HG03571 (cell line): ENCODE measurements around the gene SYP.

Experiments
- ATAC-seq: cut with Tn5 transposase; IDR thresholded peaks from one replicate; pipeline ENCODE4 v1.9.1; 2021; ENCODE audit not compliant: unreplicated experiment

Gene SYP

GRCh38 chrX:49221868-49222267 lies 21.9 kb upstream of the SYP start:
- no peak for ATAC-seq

GRCh38 chrX:49220100-49220499 lies 20.1 kb upstream of the SYP start:
- no peak for ATAC-seq

- ATAC-seq = no peak
Measured at GRCh38 chrX:49214996-49215526, 15.1 kb upstream of the SYP start.

- no peak for ATAC-seq
Measured at GRCh38 chrX:49214416-49214815, 14.4 kb upstream of the SYP start.

- ATAC-seq = no peak
Measured at GRCh38 chrX:49212861-49213260, 12.9 kb upstream of the SYP start.

GRCh38 chrX:49212209-49212608 lies 12.2 kb upstream of the SYP start:
- no peak for ATAC-seq

GRCh38 chrX:49211074-49211473 lies 11.1 kb upstream of the SYP start:
- ATAC-seq = no peak

- ATAC-seq = no peak
Measured at GRCh38 chrX:49210406-49210805, 10.4 kb upstream of the SYP start.

- no peak for ATAC-seq
Measured at GRCh38 chrX:49209434-49210251, 9.7 kb upstream of the SYP start.

- no peak for ATAC-seq
Measured at GRCh38 chrX:49208399-49208798, 8.4 kb upstream of the SYP start.

- ATAC-seq = no peak
Measured at GRCh38 chrX:49206543-49206942, 6.5 kb upstream of the SYP start.

GRCh38 chrX:49205443-49205842 lies 5.5 kb upstream of the SYP start:
- ATAC-seq = no peak

- no peak for ATAC-seq
Measured at GRCh38 chrX:49204709-49205108, 4.7 kb upstream of the SYP start.

GRCh38 chrX:49204017-49204416 lies 4.0 kb upstream of the SYP start:
- ATAC-seq = no peak

- ATAC-seq = no peak
Measured at GRCh38 chrX:49203536-49203935, 3.5 kb upstream of the SYP start.

- ATAC-seq = no peak
Measured at GRCh38 chrX:49202022-49202421, 2.0 kb upstream of the SYP start.

- no peak for ATAC-seq
Measured at GRCh38 chrX:49199315-49199595, 738 bp downstream of the SYP start.

GRCh38 chrX:49198540-49199314 lies 1.3 kb downstream of the SYP start:
- ATAC-seq = no peak

- no peak for ATAC-seq
Measured at GRCh38 chrX:49197543-49198087, 2.4 kb downstream of the SYP start.

- no peak for ATAC-seq
Measured at GRCh38 chrX:49193542-49193964, 6.4 kb downstream of the SYP start.

GRCh38 chrX:49192722-49193328 lies 7.2 kb downstream of the SYP start:
- no peak for ATAC-seq

GRCh38 chrX:49191574-49192011 lies 8.4 kb downstream of the SYP start:
- ATAC-seq = no peak
